Right lung (tissue), 5 donors: ENCODE data around the gene CBS. TPM values are rescaled to one million over a fixed set of nuclear protein-coding genes. Genes with fewer than 3 reads are reported as not detected.
"Not testable (repeated sequence)": the region's sequence is repeated elsewhere in the genome, so short reads cannot be mapped to it uniquely, and the experiment has no call there.

Experiments used
- DNase-seq, 2 donors: peaks; one replicate each; pipeline ENCODE4 v3.0.0-alpha.2; 2013
- polyA plus RNA-seq, 5 donors: library from polyadenylated mRNA; unstranded; fragments of 120-200 nt; gene quantifications; one replicate each; pipeline versions ENCODE4 v1.2.1 to v1.2.3, GENCODE V29; 2013; ENCODE audit warnings: inconsistent platforms in 1 of 5, low replicate concordance in 1 of 5; ENCODE audit not compliant: insufficient read length in 5 of 5, insufficient read depth in 1 of 5

CBS gene
- polyA plus RNA-seq, 5 donors, result 1.7 to 6.7 (median 3.8) TPM

DNA sequence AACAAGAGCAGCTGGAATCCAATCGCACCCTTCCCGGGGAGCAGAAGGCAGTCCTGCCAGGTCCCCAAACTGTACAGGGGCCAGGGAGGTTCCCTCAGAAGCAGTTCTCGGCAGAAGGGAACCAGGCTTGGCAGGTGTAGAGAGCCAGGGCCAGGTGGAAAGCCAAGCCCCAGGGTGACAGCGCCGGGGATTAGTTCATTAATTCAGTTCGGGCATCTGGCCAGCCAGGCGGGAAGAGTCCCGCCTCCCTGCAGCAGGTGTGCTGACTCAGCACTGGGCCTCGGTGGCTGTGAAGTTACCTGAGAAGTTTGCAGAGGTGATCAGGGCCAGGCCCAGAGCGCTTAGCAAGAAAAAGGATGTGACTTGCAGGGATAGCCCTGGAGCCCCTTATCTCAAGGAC is 6.0 kb downstream of the CBS start:
- DNase-seq, result not testable (repeated sequence)

DNA sequence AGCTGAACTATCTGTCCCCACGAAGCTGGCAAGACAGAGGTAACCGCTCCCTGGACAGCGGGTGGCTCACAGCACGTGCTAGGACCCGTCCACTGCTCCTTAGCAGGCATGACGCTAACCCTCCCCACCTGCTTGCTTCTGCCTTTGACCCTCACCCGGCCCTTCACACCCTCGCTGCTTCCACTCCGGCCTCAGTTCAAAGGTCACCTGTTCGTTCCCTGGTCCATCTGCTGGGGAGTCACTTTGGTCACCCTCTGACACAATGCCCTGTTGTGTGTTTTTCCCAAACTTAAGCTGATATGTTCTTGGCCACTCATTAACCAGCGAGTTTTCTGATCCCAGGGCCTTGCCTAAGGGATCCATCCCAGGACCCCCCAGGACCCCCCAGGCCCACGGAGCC is 7.6 kb downstream of the CBS start:
- DNase-seq, result not testable (repeated sequence)

DNA sequence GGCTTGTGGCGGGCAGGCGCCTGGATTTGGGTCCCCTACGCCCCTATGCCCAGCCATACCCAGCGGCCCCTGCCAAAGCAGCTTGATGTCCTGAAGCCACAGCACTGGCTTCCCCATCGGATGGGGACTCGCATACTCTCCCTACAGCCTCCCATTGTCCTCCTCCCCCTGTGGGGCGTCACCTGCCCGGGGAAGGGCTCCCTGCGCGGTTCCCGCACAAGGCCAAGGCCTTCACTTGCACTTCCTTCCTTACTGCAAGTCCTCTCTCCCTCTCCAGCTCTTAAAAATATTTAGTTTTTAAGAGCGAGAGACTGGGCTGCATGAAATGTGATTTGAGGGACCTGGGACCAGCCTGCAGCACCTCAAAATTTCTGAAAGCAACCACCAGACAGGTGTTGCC is 8.9 kb downstream of the CBS start:
- not testable (repeated sequence) for DNase-seq

DNA sequence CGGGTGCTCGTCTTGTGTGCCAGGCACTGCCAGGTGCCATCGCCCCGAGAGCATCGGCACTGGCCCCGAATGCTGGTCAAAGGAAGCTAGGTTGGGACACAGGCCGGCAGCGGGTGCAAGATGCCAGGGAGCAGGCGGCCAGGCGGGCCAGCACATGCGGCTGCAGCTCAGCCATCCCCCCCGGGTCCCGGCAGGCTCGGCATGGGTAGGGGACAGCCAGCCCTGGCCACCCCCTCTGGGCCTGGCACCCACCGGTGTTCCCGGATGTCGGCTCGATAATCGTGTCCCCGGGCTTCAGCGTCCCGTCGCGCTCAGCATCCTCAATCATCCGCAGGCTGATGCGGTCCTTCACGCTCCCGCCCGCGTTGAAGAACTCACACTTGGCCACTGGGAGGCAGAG is 9.6 kb downstream of the CBS start:
- not testable (repeated sequence) for DNase-seq

- not testable (repeated sequence) for DNase-seq
These were observed 11.2 kb downstream of the CBS start for GRCh38 chr21:43064265-43064917.

- not testable (repeated sequence) for DNase-seq
These were observed 12.5 kb downstream of the CBS start for GRCh38 chr21:43062955-43063664.

GRCh38 chr21:43053112-43053511 is 22.5 kb downstream of the CBS start:
- not testable (repeated sequence) for DNase-seq

- DNase-seq, result not testable (repeated sequence)
These were observed 29.5 kb downstream of the CBS start for GRCh38 chr21:43045876-43046821.

- not testable (repeated sequence) for DNase-seq
These were observed 30.3 kb downstream of the CBS start for GRCh38 chr21:43045165-43045875.

DNA sequence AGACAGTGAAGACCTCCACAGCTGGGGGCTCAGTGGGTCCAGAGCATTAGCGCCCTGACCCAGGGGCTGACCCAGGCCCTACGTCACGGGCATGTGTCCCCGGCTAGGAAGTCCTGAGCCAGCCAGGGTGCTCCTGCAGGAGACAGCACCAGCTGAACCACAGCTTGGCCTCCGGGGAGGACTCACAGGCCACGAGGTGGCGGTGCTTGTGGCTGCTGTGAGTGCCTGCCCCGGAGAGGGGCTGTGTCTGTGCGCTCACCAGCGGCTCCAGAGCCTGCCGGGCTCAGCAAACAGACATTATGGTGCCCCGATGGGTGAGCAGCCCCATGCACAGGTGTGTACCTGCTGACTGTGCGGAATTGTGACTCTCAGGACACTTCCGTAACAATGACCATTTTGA is 31.1 kb downstream of the CBS start:
- not testable (repeated sequence) for DNase-seq

DNA sequence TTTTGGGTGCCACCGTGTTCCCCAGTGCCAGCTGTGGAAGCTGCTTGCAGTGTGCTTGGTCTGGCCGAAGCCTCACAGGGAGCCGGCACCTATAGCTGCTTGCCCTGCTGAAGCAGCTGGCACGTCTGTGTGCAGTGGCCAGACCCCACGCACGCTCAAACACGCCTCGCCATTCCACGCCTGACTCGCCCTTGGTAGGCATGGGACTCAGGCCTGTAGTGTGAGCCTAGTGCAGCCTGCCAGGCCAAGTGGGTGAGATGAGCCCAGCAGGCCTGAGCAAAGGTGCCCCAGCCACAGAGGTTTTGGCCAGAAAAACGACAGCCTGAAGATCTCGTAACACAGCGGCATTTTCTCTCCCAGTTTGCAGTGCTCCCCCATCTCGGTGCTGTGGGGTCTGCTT is 32.3 kb downstream of the CBS start:
- not testable (repeated sequence) for DNase-seq

DNA sequence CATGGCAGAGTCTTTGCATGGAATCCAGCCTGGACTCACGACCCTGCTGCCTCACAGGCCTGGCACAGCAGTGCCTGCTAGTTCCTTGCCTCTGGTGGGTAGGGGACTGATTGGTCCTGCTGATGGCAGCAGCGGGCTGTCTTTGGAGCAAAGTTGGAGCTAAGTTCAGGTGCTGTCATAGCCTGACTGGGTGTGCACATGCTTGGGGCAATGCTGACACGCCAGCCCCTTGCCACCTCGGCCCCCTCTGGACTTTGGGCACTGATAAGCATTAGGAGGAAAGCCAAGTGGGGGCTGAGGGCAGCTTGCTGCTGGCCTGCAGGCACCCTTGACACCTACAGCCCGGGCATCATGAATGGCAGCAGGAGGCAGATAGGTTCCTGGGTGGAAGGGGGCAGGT is 33.5 kb downstream of the CBS start:
- DNase-seq, result not testable (repeated sequence)

DNA sequence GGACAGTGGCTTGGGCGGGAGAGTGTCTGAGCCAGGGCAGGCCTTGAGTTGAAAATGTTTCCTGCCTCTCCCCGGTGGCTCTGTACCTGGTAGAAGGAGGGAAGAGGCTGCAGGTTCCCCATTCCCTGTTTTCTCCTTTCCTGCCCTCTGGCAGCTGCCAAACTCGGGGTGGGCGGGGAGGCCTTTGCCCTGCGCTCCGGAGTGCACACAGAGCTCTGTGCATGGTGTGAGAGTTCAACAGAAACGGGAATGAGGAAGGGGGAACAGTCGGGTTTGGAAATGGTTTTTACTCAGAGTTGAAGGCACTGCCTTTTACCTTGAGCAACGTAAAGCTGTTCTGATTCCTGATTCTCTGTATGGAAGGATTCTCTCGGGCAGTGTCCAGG is 37.0 kb downstream of the CBS start:
- not testable (repeated sequence) for DNase-seq

DNA sequence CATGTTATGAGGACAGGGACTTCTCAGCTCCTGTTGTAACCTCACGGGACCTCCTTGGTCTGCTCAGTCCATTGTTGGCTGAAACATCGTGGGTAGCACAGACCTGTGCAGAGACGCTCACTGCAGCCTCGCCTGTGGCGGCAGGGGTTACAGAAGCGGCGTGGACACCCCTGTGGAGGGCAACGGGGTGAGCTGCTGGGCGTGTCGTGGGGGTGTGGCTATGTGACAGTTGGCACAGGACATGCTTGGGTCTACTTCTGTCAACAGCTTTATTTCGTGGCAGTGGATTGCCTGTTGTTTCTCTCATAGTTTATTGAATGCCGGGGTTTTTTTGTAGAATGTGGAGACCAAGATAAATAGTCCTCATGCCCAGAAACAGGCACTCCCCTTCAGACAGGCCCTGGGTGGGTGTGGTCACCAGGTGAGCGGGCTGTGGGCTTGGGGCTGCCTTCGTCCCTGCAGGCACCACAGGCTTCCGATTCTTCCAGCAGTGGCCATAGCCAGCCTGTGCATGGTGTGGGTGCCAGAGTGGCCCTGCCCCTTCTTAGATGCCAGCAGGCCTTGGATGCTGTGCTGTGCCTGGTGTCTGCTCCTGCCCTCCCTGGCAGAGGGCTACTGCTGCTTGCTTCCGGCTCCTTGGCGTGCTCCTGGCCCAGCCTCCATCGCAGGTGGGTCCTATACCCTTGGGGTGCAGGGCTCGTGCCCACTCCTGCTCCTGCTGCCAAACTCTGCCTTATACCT is 37.5 kb downstream of the CBS start:
- not testable (repeated sequence) for DNase-seq

DNA sequence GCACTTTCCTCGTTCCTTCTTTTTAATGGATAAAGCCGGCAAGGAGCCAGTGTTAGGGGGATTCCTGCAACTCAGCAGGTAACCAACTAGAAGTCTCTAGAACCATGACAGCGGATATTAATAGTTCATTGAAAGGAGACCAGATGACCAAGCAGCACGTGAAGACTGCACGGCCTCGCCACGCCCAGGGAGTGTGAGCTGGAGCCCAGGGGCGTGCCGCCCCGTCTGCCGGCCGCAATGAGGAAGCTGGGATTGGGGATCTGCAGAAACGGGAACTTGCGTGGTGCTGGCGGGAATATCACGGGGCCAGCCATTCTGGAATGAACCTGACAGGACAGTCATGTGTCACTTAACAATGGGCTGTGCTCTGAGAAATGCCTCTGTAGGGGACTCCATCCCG is 38.7 kb downstream of the CBS start:
- DNase-seq, result not testable (repeated sequence)

- DNase-seq, result no peak
These were observed 40.8 kb downstream of the CBS start for GRCh38 chr21:43034826-43035225.

GRCh38 chr21:43034101-43034500 is 41.5 kb downstream of the CBS start:
- DNase-seq, result no peak

GRCh38 chr21:43031121-43031619 is 44.5 kb downstream of the CBS start:
- DNase-seq, result no peak

DNA sequence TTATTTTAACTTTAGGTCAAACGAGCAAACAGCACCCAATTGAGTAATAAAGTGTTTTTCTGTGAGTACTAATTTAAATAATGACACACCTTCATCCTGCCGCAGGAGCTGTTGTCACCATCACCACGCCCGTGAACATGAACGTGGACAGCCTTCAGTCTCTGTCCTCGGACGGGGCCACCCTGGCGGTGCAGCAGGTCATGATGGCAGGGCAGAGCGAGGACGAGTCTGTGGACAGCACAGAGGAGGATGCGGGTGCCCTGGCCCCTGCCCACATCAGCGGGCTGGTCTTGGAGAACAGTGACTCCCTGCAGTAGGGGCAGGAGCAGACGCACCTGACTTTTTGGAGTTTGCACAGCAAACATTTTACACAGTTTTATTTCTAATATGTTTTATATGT is 45.9 kb downstream of the CBS start:
- no peak for DNase-seq

GRCh38 chr21:43027846-43028731 is 47.5 kb downstream of the CBS start:
- peak in 1 of 2 donors; percentile 9 for DNase-seq
